H9 (cell line): ENCODE data around the gene HSPB8. TPM values are rescaled to one million over a fixed set of nuclear protein-coding genes. Genes with fewer than 3 reads are reported as not detected.
"Not testable (repeated sequence)": the region's sequence is repeated elsewhere in the genome, so short reads cannot be mapped to it uniquely, and the experiment has no call there.

Source experiments
- DNase-seq: peaks from one replicate; pipeline ENCODE4 v3.0.0-alpha.2; 2017
- H2AFZ ChIP-seq: one replicate; pipeline ENCODE4 v1.6.1; 2013; ENCODE audit warnings: mild to moderate bottlenecking, low read length, control low read depth, moderate library complexity
- H2AK5ac ChIP-seq: 2 replicates; pipeline ENCODE4 v1.6.1; 2013; ENCODE audit warnings: low read length, control low read depth, mixed read lengths; ENCODE audit not compliant: insufficient read length
- H2BK120ac ChIP-seq: one replicate; pipeline ENCODE4 v1.6.1; 2013; ENCODE audit warnings: low read depth, mild to moderate bottlenecking, low read length, control low read depth, inconsistent platforms; ENCODE audit not compliant: poor library complexity, severe bottlenecking
- H2BK12ac ChIP-seq: 2 replicates; pipeline ENCODE4 v1.6.1; 2013; ENCODE audit warnings: low read length, control low read depth, mixed read lengths, low read depth; ENCODE audit not compliant: insufficient read length
- H2BK15ac ChIP-seq: 2 replicates; pipeline ENCODE4 v1.6.1; 2013; ENCODE audit warnings: low read depth, low read length, control low read depth
- H2BK20ac ChIP-seq: one replicate; pipeline ENCODE4 v1.6.1; 2013; ENCODE audit warnings: low read depth, mild to moderate bottlenecking, low read length, control low read depth, inconsistent platforms; ENCODE audit not compliant: poor library complexity, severe bottlenecking
- H2BK5ac ChIP-seq: 2 replicates; pipeline ENCODE4 v1.6.1; 2013; ENCODE audit warnings: low read length, control low read depth, mixed read lengths; ENCODE audit not compliant: insufficient read length
- H3K14ac ChIP-seq: 2 replicates; pipeline ENCODE4 v1.6.1; 2013; ENCODE audit warnings: low read length, control low read depth; ENCODE audit not compliant: insufficient read depth
- H3K18ac ChIP-seq: 2 replicates; pipeline ENCODE4 v1.6.1; 2013; ENCODE audit warnings: low read depth, mild to moderate bottlenecking, mixed read lengths, low read length, control low read depth; ENCODE audit not compliant: insufficient read length
- H3K23ac ChIP-seq: 2 replicates; pipeline ENCODE4 v1.6.1; 2013; ENCODE audit warnings: low read length, control low read depth, mixed read lengths, low read depth; ENCODE audit not compliant: insufficient read length
- H3K23me2 ChIP-seq: 2 replicates; pipeline ENCODE4 v1.6.1; 2013; ENCODE audit warnings: low read depth, mild to moderate bottlenecking, mixed read lengths, low read length, control low read depth; ENCODE audit not compliant: insufficient read length, poor library complexity, severe bottlenecking
- H3K27ac ChIP-seq: 2 replicates; pipeline ENCODE4 v1.5.1; 2013; ENCODE audit warnings: low read length, control low read depth, mixed read lengths, low read depth; ENCODE audit not compliant: insufficient read length
- H3K27me3 ChIP-seq: 2 replicates; pipeline ENCODE4 v1.6.1; 2013; ENCODE audit warnings: low read length, control low read depth, inconsistent platforms; ENCODE audit not compliant: insufficient read depth
- H3K4ac ChIP-seq: 2 replicates; pipeline ENCODE4 v1.6.1; 2013; ENCODE audit warnings: low read depth, mild to moderate bottlenecking, control low read depth, inconsistent platforms, low read length, moderate library complexity
- H3K4me1 ChIP-seq: 2 replicates; pipeline ENCODE4 v1.6.1; 2013; ENCODE audit warnings: low read length, control low read depth, inconsistent platforms; ENCODE audit not compliant: insufficient read depth
- H3K4me2 ChIP-seq: 2 replicates; pipeline ENCODE4 v1.6.1; 2013; ENCODE audit warnings: low read length, control low read depth, mixed read lengths; ENCODE audit not compliant: insufficient read length, insufficient read depth
- H3K56ac ChIP-seq: 2 replicates; pipeline ENCODE4 v1.6.1; 2013; ENCODE audit warnings: low read depth, mild to moderate bottlenecking, mixed read lengths, low read length, control low read depth; ENCODE audit not compliant: insufficient read length
- H3K79me1 ChIP-seq: 2 replicates; pipeline ENCODE4 v1.6.1; 2013; ENCODE audit warnings: low read depth, mild to moderate bottlenecking, moderate library complexity, low read length, control low read depth, inconsistent platforms; ENCODE audit not compliant: insufficient read depth, poor library complexity, severe bottlenecking
- H3K79me2 ChIP-seq: 2 replicates; pipeline ENCODE4 v1.6.1; 2013; ENCODE audit warnings: low read length, control low read depth, inconsistent platforms; ENCODE audit not compliant: insufficient read depth
- H3K9ac ChIP-seq: 2 replicates; pipeline ENCODE4 v1.6.1; 2013; ENCODE audit warnings: low read length, control low read depth, mixed read lengths; ENCODE audit not compliant: insufficient read length; ENCODE audit errors: extremely low read depth
- H3K9me3 ChIP-seq: one replicate; pipeline ENCODE4 v1.6.1; 2013; ENCODE audit warnings: low read depth, low read length, inconsistent platforms; ENCODE audit not compliant: control insufficient read depth
- H3T11ph ChIP-seq: one replicate; pipeline ENCODE4 v1.6.1; 2013; ENCODE audit warnings: mild to moderate bottlenecking, low read length, control low read depth, inconsistent platforms
- H4K20me1 ChIP-seq: one replicate; pipeline ENCODE4 v1.6.1; 2013; ENCODE audit not compliant: control insufficient read depth, insufficient read length, insufficient read depth
- H4K5ac ChIP-seq: 2 replicates; pipeline ENCODE4 v1.6.1; 2013; ENCODE audit warnings: low read depth, mild to moderate bottlenecking, mixed read lengths, low read length, control low read depth; ENCODE audit not compliant: insufficient read length
- H4K8ac ChIP-seq: replicated peaks from 2 replicates; pipeline ENCODE4 v1.6.1; 2013; ENCODE audit warnings: low read length, control low read depth, mixed read lengths, low read depth; ENCODE audit not compliant: insufficient read length
- H4K91ac ChIP-seq: 2 replicates; pipeline ENCODE4 v1.6.1; 2013; ENCODE audit warnings: low read depth, mild to moderate bottlenecking, moderate library complexity, mixed read lengths, low read length, control low read depth; ENCODE audit not compliant: insufficient read length
- H3K27ac Mint-ChIP-seq, 3 experiments: 2 replicates in 2 of 3; 3 replicates in 1 of 3; pipeline ENCODE4 v1.8.0; 2020 to 2021; ENCODE audit warnings: mixed read lengths in 3 of 3, mild to moderate bottlenecking in 1 of 3, moderate library complexity in 1 of 3
- H3K27me3 Mint-ChIP-seq: 2 replicates; pipeline ENCODE4 v1.8.0; 2021; ENCODE audit warnings: low read depth, mild to moderate bottlenecking, moderate library complexity, mixed read lengths
- H3K36me3 Mint-ChIP-seq, 3 experiments: 2 replicates in 2 of 3; 3 replicates in 1 of 3; pipeline ENCODE4 v1.8.0; 2020 to 2021; ENCODE audit warnings: low read depth in 3 of 3, mixed read lengths in 3 of 3; ENCODE audit not compliant: insufficient read depth in 1 of 3
- H3K4me1 Mint-ChIP-seq, 2 experiments: 2 replicates each; pipeline ENCODE4 v1.8.0; 2020; ENCODE audit warnings: mixed read lengths in 2 of 2
- H3K4me3 Mint-ChIP-seq, 2 experiments: 2 replicates in 1 of 2; 3 replicates in 1 of 2; pipeline ENCODE4 v1.8.0; 2020 to 2021; ENCODE audit warnings: mild to moderate bottlenecking in 2 of 2, mixed read lengths in 2 of 2, moderate library complexity in 1 of 2
- H3K9me3 Mint-ChIP-seq, 2 experiments: 2 replicates in 1 of 2; 3 replicates in 1 of 2; pipeline ENCODE4 v1.8.0; 2020; ENCODE audit warnings: mild to moderate bottlenecking in 2 of 2, mixed read lengths in 2 of 2, moderate library complexity in 1 of 2
- CTCF ChIP-seq: fragments of 200-600 bp; sonication (generic); conservative IDR thresholded peaks from 3 replicates; pipeline ENCODE4 v1.8.0; 2021; ENCODE audit warnings: antibody characterized with exemption, mild to moderate bottlenecking
- WGBS: extraction: QIAGEN DNeasy Blood & Tissue Kit; methylation state at CpG from one replicate; pipeline ENCODE4 v1.1.7; 2013; ENCODE audit warnings: missing lambda C conversion rate, low lambda C conversion rate, mixed read lengths; ENCODE audit not compliant: insufficient read length; ENCODE audit errors: extremely low coverage; 5-methylcytosine and 5-hydroxymethylcytosine counted together
- total RNA-seq: library from RNA; stranded (reverse); gene quantifications from 2 replicates; pipeline ENCODE4 v1.2.1, GENCODE V29; 2021

The HSPB8 gene
- total RNA-seq, 1 experiment from 2014 or later, result 3.0 TPM

- H3K4me3 Mint-ChIP-seq, result no peak overlapping the region
- H4K91ac ChIP-seq, result no peak overlapping the region
Measured at GRCh38 chr12:119216084-119216483, 37.4 kb downstream of the HSPB8 start.

GRCh38 chr12:119218875-119219274 lies 40.1 kb downstream of the HSPB8 start:
- not testable (repeated sequence) for H3K23ac ChIP-seq, H3K14ac ChIP-seq, H3T11ph ChIP-seq, H2AFZ ChIP-seq, H3K79me1 ChIP-seq, H3K4ac ChIP-seq, H3K9ac ChIP-seq, DNase-seq, H4K20me1 ChIP-seq, H3K27ac ChIP-seq, H3K18ac ChIP-seq, H3K56ac ChIP-seq, H3K79me2 ChIP-seq, H2BK120ac ChIP-seq, H2BK15ac ChIP-seq, H2AK5ac ChIP-seq, H3K27me3 ChIP-seq, H4K8ac ChIP-seq, H2BK5ac ChIP-seq, H3K23me2 ChIP-seq, H3K4me2 ChIP-seq, H4K91ac ChIP-seq, H3K4me1 ChIP-seq, H2BK12ac ChIP-seq, H4K5ac ChIP-seq, H2BK20ac ChIP-seq, H3K9me3 ChIP-seq, H3K27me3 Mint-ChIP-seq
- Mint-ChIP-seq H3K9me3 (peaks cover 13 to 15% of the 10 kb centered on the region in 2 experiments), H3K4me3 (peak overlapping the region in 1 of 2 experiments; percentile 15; a peak in 1 of 5 replicates), H3K36me3 (peaks cover 3 to 25% (median 12%) of the 10 kb centered on the region in 3 experiments; a peak in 6 of 7 replicates), H3K4me1 (peaks cover 45 to 48% of the 10 kb centered on the region in 2 experiments), H3K27ac (peak overlapping the region; percentile 44 to 87 (median 57); a peak in 5 of 7 replicates)
- WGBS, result no CpG with 5 or more reads among the region's 9 CpGs

More at GRCh38 chr12:119216084-119216483, 37.4 kb downstream of the HSPB8 start:
- Histone ChIP-seq H4K20me1 (no peaks in the 10 kb centered on the region), H2BK120ac (no peak overlapping the region), H2BK15ac (no peak overlapping the region), H3K14ac (no peak overlapping the region), H2BK5ac (no peak overlapping the region), H3K4me1 (peaks cover 6% of the 10 kb centered on the region; the same call in 1 of the 2 replicates), H3K23ac (no peak overlapping the region), H3T11ph (no peak overlapping the region), H3K9ac (no peak overlapping the region), H2BK20ac (no peak overlapping the region), H3K56ac (no peak overlapping the region), H3K27ac (no peak overlapping the region), H2BK12ac (no peak overlapping the region), H3K27me3 (no peaks in the 10 kb centered on the region; the same call in 1 of the 2 replicates), H3K18ac (no peak overlapping the region), H3K79me2 (no peaks in the 10 kb centered on the region), H3K4me2 (no peak overlapping the region), H2AFZ (no peak overlapping the region), H3K9me3 (no peaks in the 10 kb centered on the region), H3K23me2 (no peaks in the 10 kb centered on the region), H3K79me1 (no peaks in the 10 kb centered on the region), H2AK5ac (no peak overlapping the region), H3K4ac (no peak overlapping the region), H4K5ac (no peak overlapping the region), H4K8ac (no peak overlapping the region)
- no CpG with 5 or more reads among the region's 7 CpGs for WGBS
- Mint-ChIP-seq H3K27me3 (no peaks in the 10 kb centered on the region), H3K4me1 (peaks cover 56 to 60% of the 10 kb centered on the region in 2 experiments), H3K9me3 (peaks cover 5 to 6% of the 10 kb centered on the region in 2 experiments; a peak in 4 of 5 replicates), H3K36me3 (peaks cover 0 to 12% (median 2%) of the 10 kb centered on the region in 3 experiments; a peak in 3 of 7 replicates), H3K27ac (no peak overlapping the region)
- no peak for DNase-seq
- no peak for TF ChIP-seq CTCF
